GM18909 (cell line): Measurements from ENCODE around the gene CFAP77.

Source experiments
- ATAC-seq: cut with Tn5 transposase; IDR thresholded peaks from one replicate; pipeline ENCODE4 v1.9.1; 2021; ENCODE audit warnings: mild to moderate bottlenecking; ENCODE audit not compliant: unreplicated experiment, poor library complexity

CFAP77 gene

DNA sequence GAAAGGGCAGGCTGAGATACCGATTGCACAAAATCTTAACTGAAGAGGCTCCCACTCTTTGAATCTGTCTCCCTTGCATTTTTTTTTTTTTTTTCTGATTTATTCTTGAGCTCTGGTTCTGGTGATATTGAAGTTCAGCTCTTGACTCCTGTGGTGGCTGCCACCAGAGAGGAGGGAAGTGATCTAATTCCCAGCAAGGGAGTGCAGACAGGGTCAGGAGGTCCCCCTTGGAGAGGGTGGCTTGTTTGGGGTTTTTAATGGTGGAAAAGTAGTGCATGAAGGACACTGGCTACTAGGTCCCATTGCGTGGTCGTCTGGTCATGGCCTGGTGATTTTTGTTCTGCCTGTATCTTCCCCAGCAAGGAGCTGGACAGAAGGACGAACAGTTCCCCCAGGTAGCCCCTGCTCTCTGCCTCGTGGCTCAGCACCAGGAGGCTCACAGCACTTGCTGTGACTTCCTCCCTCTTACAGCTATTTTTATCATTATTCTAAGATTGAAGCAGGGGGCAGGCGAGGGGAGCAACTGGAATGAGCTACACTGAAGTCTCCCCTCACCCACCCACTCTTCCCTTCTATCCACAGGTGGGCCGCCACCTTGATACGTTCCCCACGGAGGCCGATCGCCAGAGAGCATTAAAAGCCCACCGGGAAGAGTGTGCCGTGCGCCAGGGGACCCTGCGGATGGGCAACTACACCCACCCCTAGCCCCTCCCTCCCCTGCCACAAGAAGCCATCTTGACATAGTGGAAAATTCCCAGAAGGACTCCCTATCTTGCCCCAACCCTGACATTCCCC, 162.0 kb downstream of the CFAP77 start:
- no peak for ATAC-seq

DNA sequence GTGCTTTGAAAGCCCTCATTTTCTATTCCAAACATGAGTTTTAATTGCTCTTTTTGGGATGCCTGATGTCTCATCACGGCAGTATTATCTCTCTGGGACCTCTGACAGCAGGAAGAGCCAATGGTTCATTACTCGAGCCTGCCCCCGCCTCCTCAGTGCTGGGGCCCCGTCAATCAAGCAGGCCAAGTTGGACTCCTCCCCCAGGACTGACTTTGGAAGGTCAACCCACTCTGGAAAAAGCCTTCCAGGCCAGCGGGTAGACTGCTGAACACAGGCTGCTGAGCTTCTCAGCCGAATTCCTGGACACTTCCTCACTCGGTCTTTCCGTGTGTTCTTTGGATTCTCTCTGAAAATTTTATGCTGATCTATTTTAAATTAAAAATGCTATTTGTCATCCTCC, 162.9 kb downstream of the CFAP77 start:
- no peak for ATAC-seq

DNA sequence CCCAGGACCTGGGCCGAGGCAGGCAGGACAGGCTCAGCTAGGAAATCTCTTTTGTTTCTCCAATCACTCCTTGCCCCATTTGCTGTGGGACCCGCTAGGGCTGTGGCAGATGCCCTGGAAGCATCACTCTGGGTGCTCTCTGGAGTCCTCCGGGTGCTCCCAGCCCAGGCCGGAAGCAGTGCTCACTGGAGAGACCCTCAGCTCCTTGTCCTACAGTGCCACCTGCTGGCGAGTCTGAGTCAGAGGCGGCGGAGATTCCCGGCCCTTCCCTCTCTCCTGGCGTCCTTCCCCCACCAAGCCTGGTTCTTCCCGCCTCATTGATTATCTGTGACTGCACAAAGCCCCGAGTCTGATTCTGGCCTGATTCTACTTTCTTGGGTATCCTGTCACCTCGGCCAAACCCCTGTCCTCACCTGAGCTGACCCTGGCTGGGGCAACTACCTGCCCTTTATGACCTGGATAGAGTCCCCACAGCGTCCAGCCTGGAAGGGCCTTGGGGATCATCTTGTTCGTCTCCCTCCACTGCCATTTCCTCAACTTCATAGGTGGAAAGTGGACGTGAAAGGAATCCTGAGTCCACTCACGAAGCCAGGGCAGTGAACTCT, 165.1 kb downstream of the CFAP77 start:
- ATAC-seq = no peak

DNA sequence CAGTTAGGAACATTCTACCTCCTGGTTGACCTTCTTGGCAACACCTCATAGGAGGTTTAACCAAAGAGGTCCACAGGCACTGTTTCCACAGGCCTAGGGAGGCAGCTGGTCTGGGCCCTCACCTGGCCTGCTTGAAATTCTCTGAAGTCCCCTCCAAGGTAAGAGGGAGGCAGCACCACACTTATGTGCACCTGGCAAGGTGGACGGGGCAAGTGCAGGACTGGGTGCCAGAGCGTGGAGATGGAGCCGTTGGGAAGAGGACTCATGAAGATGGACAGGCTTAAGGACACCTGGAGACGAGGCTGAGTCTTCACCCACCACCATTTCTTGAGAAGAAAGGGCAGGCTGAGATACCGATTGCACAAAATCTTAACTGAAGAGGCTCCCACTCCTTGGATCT, 165.8 kb downstream of the CFAP77 start:
- no peak for ATAC-seq

DNA sequence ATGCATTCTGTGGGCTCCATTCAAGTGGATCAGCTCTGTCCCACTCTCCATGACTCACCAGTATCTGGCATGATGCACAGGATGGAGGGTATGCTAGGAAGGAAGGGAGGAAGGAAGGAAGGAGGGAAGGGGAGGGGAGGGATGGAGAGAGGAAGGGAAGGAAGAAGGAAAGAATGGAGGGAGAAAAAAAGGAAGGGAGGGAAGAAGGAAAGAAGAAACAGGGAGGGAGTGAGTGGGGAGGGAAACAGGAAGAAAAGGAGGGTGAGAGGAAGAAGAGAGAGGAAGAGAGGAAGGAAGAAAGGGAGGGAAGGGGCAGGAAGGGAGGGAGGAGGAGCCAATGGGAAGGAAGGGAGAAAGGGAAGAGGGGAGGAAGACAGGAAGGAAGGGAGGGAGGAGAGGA, 167.1 kb downstream of the CFAP77 start:
- no peak for ATAC-seq

DNA sequence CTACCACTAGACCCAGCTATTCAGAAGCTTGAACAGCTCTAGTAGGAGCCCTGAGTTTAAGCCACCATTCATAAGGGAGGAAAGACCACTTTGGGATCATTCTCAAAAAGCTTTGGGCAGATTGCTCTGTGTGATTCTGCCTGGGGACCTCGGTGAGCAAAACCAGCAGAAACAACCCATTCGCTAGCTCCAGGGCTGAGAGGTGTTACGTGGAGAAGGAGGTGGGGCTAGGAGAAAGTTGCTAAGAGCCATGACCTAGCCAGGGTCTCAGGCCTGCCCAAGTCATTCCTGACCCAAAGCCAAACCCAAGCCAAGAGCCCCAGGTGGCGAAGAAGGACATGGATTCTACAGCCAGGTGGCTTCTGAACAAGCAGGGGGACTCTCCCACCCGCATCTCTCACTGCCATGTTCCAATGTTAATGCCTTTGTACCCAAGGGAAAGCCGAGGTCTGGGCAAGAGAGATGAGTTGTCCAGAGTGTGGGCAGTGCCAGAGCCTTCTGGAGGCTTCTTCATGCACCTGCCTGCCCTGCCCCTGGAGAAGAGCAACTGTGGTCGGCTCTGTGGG, 168.4 kb downstream of the CFAP77 start:
- ATAC-seq = no peak

DNA sequence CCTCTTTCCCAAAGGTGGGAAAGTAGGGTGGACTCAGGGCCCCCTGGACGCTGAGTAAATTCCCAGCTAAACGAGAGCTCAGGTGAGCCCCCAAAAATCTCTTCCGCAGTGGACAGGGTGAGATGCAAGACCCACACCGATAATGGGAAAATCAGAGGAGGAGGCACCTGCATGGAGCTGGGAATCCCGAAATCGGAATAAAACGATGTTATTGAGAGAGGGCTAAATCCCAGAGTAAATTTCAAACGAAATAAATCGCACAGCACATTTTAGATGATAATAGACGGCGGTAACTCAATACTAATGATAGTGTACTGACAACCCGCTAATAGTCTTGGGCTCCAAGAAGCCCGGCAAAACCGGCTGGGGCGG, 169.4 kb downstream of the CFAP77 start:
- no peak for ATAC-seq

DNA sequence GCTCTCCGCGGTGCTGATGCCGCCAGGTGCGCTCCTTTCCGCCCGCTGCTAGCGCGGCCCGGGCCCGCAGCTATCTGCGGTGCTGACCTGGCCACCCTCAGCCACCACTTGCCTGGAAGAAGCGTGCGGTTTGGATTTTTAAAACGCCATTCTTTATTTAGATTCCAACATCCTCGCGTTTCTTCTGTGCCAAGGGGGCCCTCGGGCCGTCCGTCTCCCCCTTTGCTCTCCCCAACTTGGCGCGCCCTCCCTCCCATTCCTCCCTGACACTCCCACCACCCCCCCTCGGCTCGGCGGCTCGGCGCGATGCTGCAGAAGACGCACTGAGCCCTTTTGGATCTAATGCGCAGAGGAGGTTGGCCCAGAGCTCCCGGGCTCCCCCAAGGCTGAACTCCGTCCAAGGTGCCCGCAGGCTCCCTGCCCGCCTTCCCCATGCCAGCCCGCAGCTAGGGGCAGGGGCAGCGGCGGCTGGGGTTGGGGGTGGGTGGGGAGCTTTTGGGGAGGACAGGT, 172.3 kb downstream of the CFAP77 start, which contains the start of gene BARHL1:
TSS of gene BARHL1 (plus strand) at position 331 of the 510 bp plus-strand sequence. CDS start 192 bp downstream, outside the sequence.
- ATAC-seq = no peak

DNA sequence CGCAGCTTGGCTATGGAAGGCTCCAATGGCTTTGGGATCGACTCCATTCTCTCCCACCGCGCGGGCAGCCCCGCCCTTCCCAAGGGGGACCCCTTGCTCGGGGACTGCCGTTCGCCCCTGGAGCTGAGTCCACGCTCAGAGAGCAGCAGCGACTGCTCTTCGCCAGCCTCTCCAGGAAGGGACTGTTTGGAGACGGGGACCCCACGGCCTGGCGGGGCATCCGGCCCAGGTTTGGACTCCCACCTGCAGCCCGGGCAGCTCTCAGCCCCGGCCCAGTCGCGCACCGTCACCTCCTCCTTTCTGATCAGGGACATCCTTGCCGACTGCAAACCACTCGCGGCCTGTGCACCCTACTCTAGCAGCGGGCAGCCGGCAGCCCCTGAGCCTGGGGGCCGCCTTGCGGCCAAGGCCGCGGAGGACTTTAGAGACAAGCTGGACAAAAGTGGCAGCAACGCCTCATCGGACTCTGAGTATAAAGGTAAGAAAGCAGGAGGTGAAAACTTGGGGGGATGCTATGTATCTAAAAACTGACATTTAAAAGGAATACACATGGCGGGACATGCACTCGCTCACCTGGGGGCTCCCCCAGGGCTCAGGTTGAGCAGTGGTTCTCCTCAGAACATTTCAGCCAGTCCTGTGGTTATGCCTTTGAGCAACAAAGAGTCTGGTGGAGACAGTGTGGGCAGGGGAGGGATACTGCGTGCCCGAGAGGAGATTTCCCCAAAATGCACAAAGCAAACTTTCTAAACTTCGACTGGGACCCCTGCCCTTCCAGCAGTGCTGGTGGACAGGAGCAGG, 173.0 kb downstream of the CFAP77 start:
- no peak for ATAC-seq

DNA sequence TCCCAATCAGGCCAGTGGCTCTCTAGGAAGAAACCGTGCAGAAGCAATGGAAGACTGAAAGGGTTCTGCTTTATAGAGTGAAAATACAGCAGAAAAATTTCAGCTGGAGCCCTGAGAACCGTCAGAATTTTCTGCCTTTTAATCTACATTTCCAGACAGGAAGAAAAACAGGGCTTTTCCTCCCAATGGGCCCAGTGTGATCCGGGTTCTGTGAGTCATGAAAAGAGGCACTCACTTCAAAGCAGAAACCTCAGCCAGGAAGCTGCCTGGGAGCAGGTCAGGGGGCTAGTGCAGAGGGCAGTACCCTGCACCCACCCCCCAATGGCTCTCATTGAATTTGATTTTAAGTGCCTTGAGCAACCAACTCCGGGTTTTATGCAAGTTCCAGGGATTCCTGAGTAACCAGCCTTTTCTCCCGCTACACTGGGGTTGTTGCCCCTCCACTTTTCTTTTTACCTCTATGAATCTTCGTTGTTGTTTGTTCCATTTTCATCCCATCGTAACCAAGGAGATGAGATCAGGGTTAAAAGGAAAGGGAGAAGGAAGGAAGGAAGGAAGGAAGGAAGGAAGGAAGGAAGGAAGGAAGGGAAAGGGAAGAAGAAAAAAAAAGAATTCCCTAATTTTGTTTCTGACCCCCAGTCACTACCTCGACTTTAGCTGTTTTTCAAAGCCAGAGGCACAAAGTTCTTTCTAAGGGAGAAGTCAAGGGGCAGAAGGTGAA, 173.7 kb downstream of the CFAP77 start:
- no peak for ATAC-seq

DNA sequence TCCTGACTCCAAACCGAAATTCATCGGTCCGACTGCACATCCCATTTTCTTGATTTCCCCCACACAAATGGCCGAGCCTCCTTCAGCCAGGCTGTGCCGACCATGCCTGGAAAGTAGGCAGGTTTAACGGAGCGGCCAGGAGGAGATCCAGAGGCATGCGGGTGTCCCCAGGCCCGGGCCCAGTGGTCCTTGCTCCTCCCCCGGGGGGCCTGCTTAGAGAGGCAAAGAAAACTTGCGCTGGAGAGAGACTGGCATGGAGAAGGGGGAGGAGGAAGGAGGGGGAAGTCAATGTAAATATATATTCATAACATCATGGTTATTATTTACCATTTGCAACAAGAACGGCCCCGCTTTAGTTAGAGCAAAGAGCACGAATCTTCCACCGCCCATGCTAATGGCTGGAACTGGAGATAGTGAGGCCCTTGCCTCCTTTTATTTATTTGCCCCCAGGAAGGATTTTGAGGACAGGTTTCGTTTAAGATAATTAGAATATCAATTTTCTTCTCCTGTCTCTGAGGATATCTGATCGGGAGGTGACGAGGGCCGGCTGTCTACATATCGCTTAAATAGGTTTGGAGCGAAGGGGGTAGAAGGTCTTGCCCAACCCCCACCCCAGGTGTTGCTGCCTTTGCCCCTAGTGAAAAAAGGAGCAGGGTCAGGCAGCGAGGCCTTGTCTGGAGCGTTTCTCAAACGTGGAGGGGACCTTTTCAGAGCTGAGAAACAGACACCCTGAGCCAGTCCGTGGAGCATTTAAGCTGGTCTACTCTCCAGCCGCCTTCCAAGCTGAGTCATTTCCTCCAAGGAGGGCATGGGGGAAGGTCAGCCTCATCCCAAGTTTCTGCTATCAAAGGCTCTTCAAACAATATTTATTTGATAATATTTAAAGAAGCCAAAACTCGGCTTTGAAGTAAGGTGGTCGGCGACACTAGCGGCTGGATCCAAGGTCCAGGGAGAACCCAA, 174.9 kb downstream of the CFAP77 start:
- no peak for ATAC-seq

DNA sequence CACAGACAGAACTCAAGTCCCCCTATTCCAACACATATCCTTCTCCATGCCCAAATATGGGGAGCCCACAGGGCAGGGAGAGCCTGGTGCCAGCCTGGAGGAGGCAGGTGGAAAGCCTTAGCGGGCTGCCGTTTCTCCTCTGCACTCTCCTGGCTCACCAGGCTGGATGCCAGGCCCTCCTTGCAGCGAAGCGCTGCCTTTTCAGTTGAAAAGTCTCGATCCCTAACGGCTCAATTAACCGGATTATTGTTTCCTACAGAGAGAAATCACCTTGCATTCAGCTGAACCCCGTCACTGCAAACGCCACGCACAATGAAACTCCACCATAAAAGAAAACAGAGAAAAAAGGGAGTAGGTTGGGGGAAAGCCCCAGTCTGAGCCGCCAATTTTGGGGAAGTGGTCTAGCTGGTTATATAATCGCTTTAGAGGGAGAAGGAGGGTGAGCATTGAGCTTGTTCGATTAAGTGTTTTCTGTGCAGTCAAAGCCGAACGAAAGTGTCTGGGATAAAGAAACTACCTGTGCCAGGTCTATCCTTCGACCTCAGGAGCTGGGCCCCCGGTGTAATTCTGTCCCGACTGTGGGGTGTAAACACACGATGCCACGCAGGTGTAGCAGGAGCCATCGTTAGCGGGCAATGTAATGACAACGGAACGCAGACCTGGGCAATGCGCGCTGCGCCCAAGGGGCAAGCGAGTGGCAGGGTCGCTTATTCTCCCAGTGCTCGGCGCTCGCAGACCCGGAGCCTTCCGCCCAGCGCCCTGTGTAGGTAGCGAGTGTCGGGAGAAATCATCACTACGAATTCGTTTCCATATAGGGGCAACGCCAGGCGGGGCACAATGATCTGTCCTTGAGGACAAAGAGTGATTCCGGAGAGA, 176.2 kb downstream of the CFAP77 start:
- no peak for ATAC-seq

DNA sequence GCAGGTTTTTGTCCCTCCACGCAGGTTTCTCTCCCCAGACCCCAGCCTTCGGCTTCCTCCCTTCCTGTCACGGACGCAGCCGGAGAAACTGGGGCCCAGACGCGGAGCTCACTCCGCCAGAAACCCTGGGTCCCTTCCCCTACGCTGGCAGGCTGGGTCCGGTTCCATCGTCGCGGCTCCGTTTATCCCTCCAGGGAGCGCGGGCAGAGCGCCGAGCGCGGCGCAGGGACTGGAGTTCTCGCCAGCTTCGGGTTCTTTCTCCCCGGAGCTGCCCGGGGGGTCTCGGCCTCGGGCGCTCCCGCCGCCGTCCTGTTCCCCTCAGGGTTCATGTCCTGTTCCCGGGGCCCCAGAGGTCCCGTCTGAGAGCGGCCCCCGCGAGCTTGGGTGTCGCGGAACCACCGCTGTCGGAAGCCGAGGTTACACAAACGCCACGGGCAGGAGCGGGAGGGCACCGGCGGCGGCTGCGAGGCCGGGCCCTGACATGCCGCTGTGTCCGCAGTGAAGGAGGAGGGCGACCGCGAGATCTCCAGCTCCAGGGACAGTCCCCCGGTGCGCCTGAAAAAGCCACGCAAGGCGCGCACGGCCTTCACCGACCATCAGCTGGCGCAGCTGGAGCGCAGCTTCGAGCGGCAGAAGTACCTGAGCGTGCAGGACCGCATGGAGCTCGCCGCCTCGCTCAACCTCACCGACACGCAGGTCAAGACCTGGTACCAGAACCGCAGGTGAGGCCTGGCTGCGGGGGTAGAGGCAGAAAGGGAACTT, 177.0 kb downstream of the CFAP77 start:
- ATAC-seq = no peak

DNA sequence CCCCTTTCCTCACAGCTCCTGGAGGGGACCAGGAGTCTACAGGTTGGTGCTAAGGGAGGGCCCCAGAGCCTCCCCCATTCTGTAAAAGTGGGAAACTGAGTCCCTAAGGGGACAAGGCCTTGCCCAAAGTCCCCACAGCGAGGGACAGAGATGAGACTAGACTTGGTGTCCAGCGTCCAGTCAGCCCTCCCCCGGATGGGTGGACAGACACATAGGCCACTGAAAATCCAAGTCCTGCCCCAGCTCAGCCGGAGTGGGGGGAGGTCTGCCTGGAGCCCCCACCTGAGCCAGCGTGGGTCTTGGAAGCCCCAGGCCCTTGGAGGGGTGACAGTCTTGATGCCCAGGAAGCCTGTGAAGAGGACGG, 177.6 kb downstream of the CFAP77 start:
- no peak for ATAC-seq

DNA sequence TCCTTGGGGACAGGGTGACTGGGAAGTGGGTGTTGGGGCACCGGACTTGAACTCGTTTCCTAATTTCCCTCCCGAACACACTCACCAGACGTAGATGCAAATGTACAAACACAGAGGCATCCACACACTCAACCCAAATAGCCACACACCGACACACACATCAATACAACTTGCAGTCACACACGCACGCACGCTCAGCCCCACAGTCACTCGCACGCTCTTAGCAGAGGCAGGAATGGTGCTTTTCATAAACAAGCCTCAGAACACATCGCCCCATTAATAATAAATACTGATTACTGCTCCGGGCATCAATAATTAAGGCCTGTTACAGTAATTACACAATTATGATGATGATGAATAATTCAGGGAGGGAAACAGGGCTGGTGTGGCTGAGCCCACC, 178.1 kb downstream of the CFAP77 start:
- ATAC-seq = no peak

DNA sequence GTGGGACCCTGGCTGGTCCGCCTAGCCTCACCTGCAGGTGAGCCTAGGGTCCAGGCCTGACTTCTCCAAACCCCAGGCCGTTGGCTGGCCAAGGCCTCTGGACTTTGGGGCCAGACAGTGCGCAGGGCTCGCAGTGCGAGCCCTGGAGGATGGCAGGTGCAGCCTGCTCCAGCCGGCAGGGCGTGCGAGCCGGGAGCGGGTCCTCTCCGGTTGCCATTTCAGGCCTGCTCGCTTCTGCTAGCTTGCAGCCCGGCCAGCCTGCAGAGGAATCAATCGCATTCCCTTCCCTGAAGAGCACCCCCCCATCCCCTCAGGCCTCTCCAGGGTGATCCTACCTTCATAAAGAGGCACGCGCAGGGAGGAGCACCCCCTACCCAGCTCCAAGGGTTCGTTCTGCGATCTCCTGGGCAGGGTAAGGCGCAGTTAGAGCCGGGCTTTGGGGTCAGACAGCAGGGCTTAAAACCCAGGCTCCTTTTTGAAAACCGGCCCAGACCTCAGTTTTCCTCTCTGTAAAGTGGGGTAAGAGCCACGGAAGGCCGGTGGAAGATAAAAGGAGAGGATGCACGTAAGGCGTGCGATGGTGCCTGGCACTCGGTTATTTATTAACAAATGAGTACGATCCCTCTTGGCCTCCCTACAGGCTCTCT, 178.6 kb downstream of the CFAP77 start:
- no peak for ATAC-seq
